Measurements from ENCODE around the gene MICOS13.

Gene MICOS13, protein sequence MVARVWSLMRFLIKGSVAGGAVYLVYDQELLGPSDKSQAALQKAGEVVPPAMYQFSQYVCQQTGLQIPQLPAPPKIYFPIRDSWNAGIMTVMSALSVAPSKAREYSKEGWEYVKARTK

DNA sequence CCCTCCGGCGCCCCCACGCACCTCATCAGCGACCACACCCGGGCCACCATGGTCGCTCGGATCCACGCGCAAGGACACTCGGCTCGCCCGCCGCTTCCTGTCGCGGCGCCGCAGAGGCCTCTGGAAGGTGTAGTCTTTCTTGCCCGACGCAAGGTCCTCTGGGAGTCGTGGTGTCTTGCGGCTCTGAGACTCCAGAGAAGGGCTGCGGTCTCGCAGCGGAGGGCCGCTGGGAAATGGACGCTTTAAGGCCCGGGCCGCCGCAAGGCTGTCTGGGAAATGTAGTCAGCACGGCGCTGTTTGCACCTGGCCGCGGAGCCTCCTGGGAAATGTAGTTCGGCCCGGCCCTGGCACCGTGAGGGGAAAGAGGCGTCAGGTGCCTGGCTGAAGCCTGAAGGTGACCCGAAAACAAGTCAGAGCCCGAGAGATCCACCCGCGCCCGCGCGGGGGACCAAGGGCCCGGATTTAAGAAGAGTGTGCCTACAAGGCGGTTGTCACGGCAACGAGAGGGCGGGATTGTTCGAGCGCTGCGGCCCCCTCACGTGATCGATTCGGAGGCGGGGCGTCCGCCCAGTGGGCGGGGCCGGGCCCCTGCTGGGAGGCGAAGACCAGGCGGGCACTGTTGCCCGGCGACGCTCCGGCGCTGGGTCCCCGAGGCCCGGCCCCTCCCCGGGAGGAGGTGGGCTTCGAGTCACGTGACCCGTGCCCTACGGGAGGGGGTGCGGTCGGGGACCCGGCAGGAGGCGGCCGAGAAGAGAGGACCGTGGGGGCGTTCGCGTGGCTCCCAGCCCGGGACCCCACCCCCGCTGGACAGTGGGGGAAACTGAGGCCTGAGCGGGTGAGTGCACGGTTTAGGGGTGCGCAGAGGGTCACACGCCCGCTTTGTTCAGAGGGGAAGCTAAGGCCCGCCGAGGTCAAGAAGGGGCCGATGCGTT lies at the start of gene MICOS13, which contains the start of gene HSD11B1L:
Gene MICOS13, minus strand, starts transcription at position 80 of the 932 bp plus-strand sequence. Its CDS starts 30 bp downstream, at position 50.
Gene HSD11B1L, plus strand, starts transcription at position 591 of the 932 bp plus-strand sequence. CDS start 3,806 bp downstream, outside the sequence.
- Histone ChIP-seq H3K27ac (peak within 1 kb of the TSS; percentile 89 to 94), H3K4me3 (peak within 1 kb of the TSS; percentile 93)
- DNase-seq (ENCODE audit: low spot score): peak; percentile 99
- TF ChIP-seq, protein P1, sequence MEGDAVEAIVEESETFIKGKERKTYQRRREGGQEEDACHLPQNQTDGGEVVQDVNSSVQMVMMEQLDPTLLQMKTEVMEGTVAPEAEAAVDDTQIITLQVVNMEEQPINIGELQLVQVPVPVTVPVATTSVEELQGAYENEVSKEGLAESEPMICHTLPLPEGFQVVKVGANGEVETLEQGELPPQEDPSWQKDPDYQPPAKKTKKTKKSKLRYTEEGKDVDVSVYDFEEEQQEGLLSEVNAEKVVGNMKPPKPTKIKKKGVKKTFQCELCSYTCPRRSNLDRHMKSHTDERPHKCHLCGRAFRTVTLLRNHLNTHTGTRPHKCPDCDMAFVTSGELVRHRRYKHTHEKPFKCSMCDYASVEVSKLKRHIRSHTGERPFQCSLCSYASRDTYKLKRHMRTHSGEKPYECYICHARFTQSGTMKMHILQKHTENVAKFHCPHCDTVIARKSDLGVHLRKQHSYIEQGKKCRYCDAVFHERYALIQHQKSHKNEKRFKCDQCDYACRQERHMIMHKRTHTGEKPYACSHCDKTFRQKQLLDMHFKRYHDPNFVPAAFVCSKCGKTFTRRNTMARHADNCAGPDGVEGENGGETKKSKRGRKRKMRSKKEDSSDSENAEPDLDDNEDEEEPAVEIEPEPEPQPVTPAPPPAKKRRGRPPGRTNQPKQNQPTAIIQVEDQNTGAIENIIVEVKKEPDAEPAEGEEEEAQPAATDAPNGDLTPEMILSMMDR (IDR thresholded peaks at IDR 0.05): no peak

DNA sequence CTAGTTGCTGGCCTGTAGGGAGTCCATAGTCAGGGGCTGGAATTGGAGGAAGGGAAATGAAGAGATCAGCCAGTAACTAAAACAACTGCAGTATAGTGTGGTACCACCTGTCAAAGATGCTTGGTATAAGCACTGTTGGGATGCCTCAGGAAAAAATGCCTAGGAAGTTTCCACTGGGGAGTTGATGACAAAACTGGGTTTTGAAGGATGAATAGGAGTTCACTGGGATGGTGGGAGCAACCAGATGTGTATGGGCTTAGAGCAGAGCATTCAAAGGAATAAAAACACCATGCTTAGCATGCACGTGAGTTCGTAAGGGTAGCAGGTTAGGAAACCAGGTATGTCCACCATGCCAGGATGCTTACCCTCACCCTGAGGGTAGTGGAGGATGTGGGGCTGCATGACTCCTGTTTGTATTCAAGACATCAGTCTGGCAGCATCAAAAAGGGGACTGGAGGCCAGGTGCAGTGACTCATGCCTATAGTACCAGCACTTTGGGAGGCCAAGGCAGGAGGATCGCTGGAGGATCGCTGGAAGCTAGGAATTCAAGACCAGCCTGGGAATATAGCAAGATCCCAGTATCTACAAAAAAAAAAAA lies 47.2 kb upstream of the MICOS13 start:
- DNase-seq (ENCODE audit: low spot score): no peak
- TF ChIP-seq, protein P1 (IDR thresholded peaks at IDR 0.05): no peak
- H3K27ac ChIP-seq: no peak overlapping the region
- H3K4me3 ChIP-seq: no peak overlapping the region

DNA sequence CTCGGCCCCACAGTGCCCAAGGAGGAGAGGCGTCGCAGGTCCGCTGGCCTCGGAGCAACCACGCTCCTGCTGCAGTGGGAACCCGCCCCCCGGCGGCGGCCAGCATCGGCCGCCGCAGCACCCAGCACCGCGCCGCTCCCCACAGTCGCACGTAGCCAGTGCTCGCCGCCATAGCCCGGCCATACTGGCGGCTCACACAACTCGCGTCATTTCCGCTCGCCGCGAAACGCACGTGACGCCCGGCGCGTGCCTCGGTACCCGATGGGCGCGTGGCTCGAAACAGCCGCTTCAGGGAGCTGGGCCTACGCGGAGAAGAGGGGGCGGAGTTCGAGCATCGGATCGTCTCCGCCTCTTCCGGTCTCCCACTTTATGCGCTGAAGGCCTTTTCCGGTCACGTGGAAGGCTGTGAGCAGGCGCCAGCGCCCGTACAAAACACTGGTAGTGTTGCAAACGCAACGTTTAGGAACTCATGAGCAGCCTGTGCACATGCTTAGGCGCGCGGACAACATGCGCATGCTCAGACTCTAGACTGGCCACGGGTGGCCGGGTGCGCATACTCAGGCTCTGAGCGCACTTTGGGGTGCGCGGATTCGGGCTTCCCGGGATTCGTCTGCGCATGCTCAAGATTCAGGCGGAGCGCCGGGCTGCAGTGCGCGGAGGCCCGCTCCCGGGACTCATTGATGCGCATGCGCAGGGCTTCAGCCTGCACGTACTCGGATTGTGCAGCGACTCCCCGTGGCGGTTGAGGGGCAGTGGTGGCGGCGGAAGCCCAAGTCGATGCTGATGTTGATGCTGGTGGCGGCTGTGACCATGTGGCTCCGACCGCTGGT lies 39.9 kb upstream of the MICOS13 start, which contains the start of the genes CATSPERD and LONP1:
Gene CATSPERD, plus strand, starts transcription at position 677 of the 830 bp plus-strand sequence. Its CDS starts 101 bp downstream, at position 778.
Gene LONP1, minus strand, starts transcription at position 186 of the 830 bp plus-strand sequence. Its CDS starts 14 bp downstream, at position 172.
- peak within 1 kb of the TSS; percentile 91 to 97 for H3K27ac ChIP-seq
- TF ChIP-seq, protein P1 (IDR thresholded peaks at IDR 0.05): peak; percentile 89
- peak; percentile 99 for DNase-seq (ENCODE audit: low spot score)

DNA sequence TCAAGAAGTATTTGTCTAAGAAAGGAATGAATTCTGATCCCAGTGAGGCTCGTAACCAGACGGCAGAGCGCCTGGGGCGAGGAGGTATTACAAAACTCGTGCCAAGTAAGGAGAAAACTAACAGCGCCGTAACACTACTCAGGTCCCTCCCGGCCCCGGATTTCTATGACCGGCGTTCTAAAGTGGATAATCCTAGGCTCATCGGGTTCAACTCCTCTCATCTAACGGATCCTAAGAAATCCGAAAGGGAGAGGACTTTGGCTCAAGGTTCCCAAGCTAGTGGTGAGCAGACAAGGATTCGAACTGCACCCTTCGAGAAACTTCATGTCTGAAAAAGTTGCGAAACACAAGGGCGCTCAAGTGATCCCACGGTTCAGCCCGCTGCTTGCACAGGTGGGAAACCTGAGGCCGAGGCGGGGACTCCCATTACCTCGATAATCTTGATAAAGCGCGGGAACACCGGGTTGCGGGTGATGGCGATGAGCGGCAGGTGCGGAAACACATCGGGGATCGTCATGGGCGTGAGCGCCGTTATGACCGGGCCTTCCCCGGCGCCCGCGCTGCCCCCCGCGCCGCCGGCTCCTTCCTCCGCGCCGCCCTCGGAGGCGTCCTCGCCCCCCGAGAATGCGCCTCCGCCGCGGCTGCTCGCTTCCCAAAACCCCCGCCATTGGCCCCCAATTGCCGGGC lies 39.1 kb upstream of the MICOS13 start:
- DNase-seq (ENCODE audit: low spot score): no peak
- peak overlapping the region; percentile 87 for H3K4me3 ChIP-seq
- H3K27ac ChIP-seq: peak overlapping the region; percentile 91 to 97
- TF ChIP-seq, protein P1 (IDR thresholded peaks at IDR 0.05): no peak

More for the DNA sequence above, 39.9 kb upstream of the MICOS13 start, which contains the start of the genes CATSPERD and LONP1:
- peak within 1 kb of the TSS; percentile 87 for H3K4me3 ChIP-seq

DNA sequence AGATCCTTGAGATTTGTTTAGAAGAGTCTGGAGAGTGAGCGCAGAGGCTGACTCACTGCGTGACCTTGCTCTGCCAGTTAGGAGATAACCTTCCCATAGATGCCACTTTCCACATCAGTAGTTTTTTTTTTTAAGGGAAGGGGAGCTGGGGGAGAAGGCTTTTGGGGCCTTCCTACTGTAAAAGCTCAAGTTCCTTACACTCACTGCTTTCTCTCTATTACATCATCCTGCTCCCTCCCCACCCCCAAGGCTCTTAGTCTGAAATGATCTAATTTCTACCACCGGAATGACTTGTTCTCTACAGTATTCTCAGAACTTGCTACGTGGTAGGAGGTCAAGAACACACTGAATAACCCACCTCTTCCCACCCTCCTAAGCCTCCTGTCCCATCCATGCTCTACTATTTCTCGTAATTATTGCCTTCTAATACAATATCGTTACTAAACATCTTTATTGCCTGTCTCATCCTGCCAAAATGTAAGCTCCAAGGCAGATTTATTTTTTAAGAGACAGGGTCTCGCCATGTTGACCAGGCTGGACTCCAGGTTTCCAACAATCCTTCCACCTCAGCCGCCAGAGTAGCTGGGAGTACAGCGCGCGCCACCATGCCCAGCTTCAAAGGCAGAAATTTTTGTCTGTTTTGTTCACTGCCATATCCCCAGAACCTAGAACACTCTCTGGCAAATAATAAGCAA lies 38.4 kb upstream of the MICOS13 start:
- TF ChIP-seq, protein P1 (IDR thresholded peaks at IDR 0.05): no peak

More for the DNA sequence above, 38.4 kb upstream of the MICOS13 start:
- Histone ChIP-seq H3K4me3 (peak overlapping the region; percentile 87), H3K27ac (peak overlapping the region in 1 of 2 donors; percentile 97)
- DNase-seq (ENCODE audit: low spot score): no peak
